Stimulated activated CD4-positive, alpha-beta T cell treated with anti-CD3 and anti-CD28 coated beads, Interleukin-4, amount 100 ng/mL, for 24 hours (primary cell): ENCODE data around the gene TRPC1.

Experiments used
- DNase-seq: peaks from one replicate; pipeline ENCODE4 v3.0.0-alpha.2; 2020

Gene TRPC1

GRCh38 chr3:142754494-142754893 lies 30.7 kb downstream of the TRPC1 start:
- DNase-seq, result no peak

- no peak for DNase-seq
Measured at GRCh38 chr3:142768338-142768737, 44.5 kb downstream of the TRPC1 start.

- no peak for DNase-seq
Measured at GRCh38 chr3:142777927-142778326, 54.1 kb downstream of the TRPC1 start.

- no peak for DNase-seq
Measured at GRCh38 chr3:142778541-142778940, 54.7 kb downstream of the TRPC1 start.

GRCh38 chr3:142779591-142779990 lies 55.8 kb downstream of the TRPC1 start:
- no peak for DNase-seq

- DNase-seq, result no peak
Measured at GRCh38 chr3:142782616-142783015, 58.8 kb downstream of the TRPC1 start.

- no peak for DNase-seq
Measured at GRCh38 chr3:142784228-142784627, 60.4 kb downstream of the TRPC1 start.

GRCh38 chr3:142785996-142786395 lies 62.2 kb downstream of the TRPC1 start:
- no peak for DNase-seq

GRCh38 chr3:142787719-142788118 lies 63.9 kb downstream of the TRPC1 start:
- DNase-seq, result no peak

GRCh38 chr3:142794508-142794907 lies 70.7 kb downstream of the TRPC1 start:
- DNase-seq, result no peak

GRCh38 chr3:142795332-142795731 lies 71.5 kb downstream of the TRPC1 start:
- no peak for DNase-seq

- DNase-seq, result no peak
Measured at GRCh38 chr3:142796823-142797222, 73.0 kb downstream of the TRPC1 start.

- DNase-seq, result no peak
Measured at GRCh38 chr3:142801746-142802145, 77.9 kb downstream of the TRPC1 start.

GRCh38 chr3:142802891-142803290 lies 79.1 kb downstream of the TRPC1 start:
- DNase-seq, result no peak

GRCh38 chr3:142808103-142808917 lies 84.5 kb downstream of the TRPC1 start:
- no peak for DNase-seq

GRCh38 chr3:142809259-142809658 lies 85.4 kb downstream of the TRPC1 start:
- no peak for DNase-seq

GRCh38 chr3:142815803-142816202 lies 92.0 kb downstream of the TRPC1 start:
- DNase-seq, result no peak

- no peak for DNase-seq
Measured at GRCh38 chr3:142817356-142817755, 93.5 kb downstream of the TRPC1 start.

- DNase-seq, result no peak
Measured at GRCh38 chr3:142817897-142818296, 94.1 kb downstream of the TRPC1 start.

- DNase-seq, result no peak
Measured at GRCh38 chr3:142818651-142819050, 94.8 kb downstream of the TRPC1 start.

- DNase-seq, result no peak
Measured at GRCh38 chr3:142819179-142819578, 95.3 kb downstream of the TRPC1 start.

- peak; percentile 65 for DNase-seq
Measured at GRCh38 chr3:142828703-142829305, 105.0 kb downstream of the TRPC1 start.

GRCh38 chr3:142837526-142837925 lies 113.7 kb downstream of the TRPC1 start:
- DNase-seq, result no peak

GRCh38 chr3:142839831-142840230 lies 116.0 kb downstream of the TRPC1 start:
- DNase-seq, result no peak
